ENCODE measurements around the gene FBF1. TPM values are rescaled to one million over a fixed set of nuclear protein-coding genes. Genes with fewer than 3 reads are reported as not detected.

The FBF1 gene
- total and polyA plus RNA-seq, 9 of the 15 experiments (the other 6 are each of a cell fraction or from before 2014, with no cell fraction given) = 0.46 to 14.9 (median 7.5) TPM

- Histone ChIP-seq H3K27me3 (ENCODE audit: control insufficient read depth in 2 of 2, insufficient read depth in 2 of 2, low read length in 2 of 2) (no peaks in the 10 kb centered on the region), H3K9me3 (replicated peaks; ENCODE audit: control insufficient read depth, insufficient read depth, low read depth, low read length) (no peaks in the 10 kb centered on the region), H3K4me2 (ENCODE audit: insufficient read depth, low read length) (peak within 1 kb of the TSS; percentile 85), H3K9ac (ENCODE audit: insufficient read depth in 1 of 2, low read depth in 2 of 2, low read length in 2 of 2) (peak within 1 kb of the TSS; percentile 82 to 100), H4K20me1 (replicated peaks; ENCODE audit: control insufficient read depth, insufficient read depth, low read length) (no peaks in the 10 kb centered on the region), H3K4me1 (replicated peaks in 1 of 2; ENCODE audit: control insufficient read depth in 2 of 2, insufficient read depth in 2 of 2, low read length in 2 of 2) (peaks cover 13 to 81% of the 10 kb centered on the region in 2 experiments; a peak in 4 of 5 replicates), H3K79me2 (ENCODE audit: control insufficient read depth, insufficient read depth, low read length) (peaks cover 31% of the 10 kb centered on the region), H3K4me3 (peak within 1 kb of the TSS; percentile 93), H2AFZ (ENCODE audit: low read depth, low read length) (peak within 1 kb of the TSS; percentile 92), H3K36me3 (ENCODE audit: control insufficient read depth, insufficient read depth, low read length) (peaks cover 57% of the 10 kb centered on the region; the same call in 2 of the 3 replicates), H3K9me1 (ENCODE audit: control insufficient read depth, insufficient read depth, low read length) (peaks cover 4% of the 10 kb centered on the region), H3K27ac (ENCODE audit: extremely low read depth, low read depth, low read length) (peak within 1 kb of the TSS; percentile 96)
- in situ Hi-C loops (cut with MboI) = no loop called here
- ATAC-seq = peak; percentile 89
- ChIA-PET CTCF (ENCODE audit: low intra/inter-chr PET ratio) (interaction anchor here (0.6 to 1.9 kb wide), 2 partner anchors 41 to 112 kb away, joined by 3 to 16 read pairs; partner anchors contain the start of genes UNK and WBP2), POLR2A (interaction anchor here (0.6 to 15.9 kb wide), 16 partner anchors 8 to 635 kb away, joined by 3 to 169 read pairs (median 4); partner anchors contain the start of genes MRPL38 and TRIM47)
- FAIRE-seq = peak; percentile 79
- 1% methylated on average over 49 of the region's 102 CpGs for WGBS (ENCODE audit: insufficient coverage, low coverage, missing lambda C conversion rate)
- DNase-seq (ENCODE audit: extremely low read depth in 1 of 4, low spot score in 3 of 4) = peak; percentile 87 to 93 (median 92)
- intact Hi-C loops (cut with micrococcal nuclease) = loop anchor here (2.0 kb wide), 1 partner anchor 42 kb away; the partner anchor contains the start of gene WBP2
- BruUV-seq (replicated peaks) = no TSS peak
- TF ChIP-seq ZNF217 (CRISPR knock-in tag; IDR thresholded peaks at IDR 0.05) = no peak
- TF ChIP-seq ARID1B (IDR thresholded peaks at IDR 0.05) = no peak; the same call in 1 of the 2 replicates
- TF ChIP-seq HNRNPLL (IDR thresholded peaks at IDR 0.05; ENCODE audit: low read depth, low read length, poor library complexity, severe bottlenecking) = peak; percentile 62
- TF ChIP-seq TFAM (CRISPR knock-in tag; conservative IDR thresholded peaks at IDR 0.05) = no peak
- no peak for TF ChIP-seq NFE2L1 (tag; IDR thresholded peaks at IDR 0.05; ENCODE audit: borderline replicate concordance, low read depth)
- peak; percentile 54; the same call in 1 of the 2 replicates for TF ChIP-seq ARID4B (CRISPR knock-in tag; IDR thresholded peaks at IDR 0.05)
- TF ChIP-seq TBP (optimal IDR thresholded peaks at IDR 0.05; ENCODE audit: low read depth, low read length) = peak; percentile 56
- peak; percentile 81 for TF ChIP-seq SIN3B (IDR thresholded peaks at IDR 0.05; ENCODE audit: low read depth)
- no peak for TF ChIP-seq ZBTB26 (CRISPR knock-in tag; IDR thresholded peaks at IDR 0.05)
- TF ChIP-seq ZNF274 (IDR thresholded peaks at IDR 0.05; ENCODE audit: borderline replicate concordance, low read depth, low read length) = no peak
- peak; percentile 81 to 86; a peak in 3 of 4 replicates for TF ChIP-seq MAZ (CRISPR knock-in tag; conservative IDR thresholded peaks at IDR 0.05 in 1 of 2, IDR thresholded peaks at IDR 0.05 in 1 of 2)
- TF ChIP-seq TBL1XR1 (IDR thresholded peaks at IDR 0.05; ENCODE audit: low read length in 2 of 2) = no peak
- TF ChIP-seq U2AF1 (optimal IDR thresholded peaks at IDR 0.05; ENCODE audit: low read depth, low read length) = peak; percentile 50
- TF ChIP-seq ZNF347 (CRISPR knock-in tag; IDR thresholded peaks at IDR 0.05; ENCODE audit: low read depth) = no peak
- TF ChIP-seq ZFPM2 (CRISPR knock-in tag; IDR thresholded peaks at IDR 0.05) = peak; percentile 51; the same call in 1 of the 2 replicates
Observed at GRCh38 chr17:75896415-75897159, 44.3 kb downstream of the FBF1 start, which contains the start of gene TRIM65. Gene TRIM65, minus strand, starts transcription at chr17:75896951. Its CDS starts 14 bp downstream, at chr17:75896937.
